Stimulated activated CD8-positive, alpha-beta memory T cell treated with anti-CD3 and anti-CD28 coated beads, Interleukin-7, amount 100 ng/mL, for 48 hours (primary cell): Measurements from ENCODE around the gene LSM6.

ENCODE experiments used
- DNase-seq, 2 donors: peaks; one replicate each; pipeline ENCODE4 v3.0.0-alpha.2; 2020; ENCODE audit warnings: low read depth in 1 of 2; ENCODE audit errors: extremely low read depth in 1 of 2

LSM6 gene

DNA sequence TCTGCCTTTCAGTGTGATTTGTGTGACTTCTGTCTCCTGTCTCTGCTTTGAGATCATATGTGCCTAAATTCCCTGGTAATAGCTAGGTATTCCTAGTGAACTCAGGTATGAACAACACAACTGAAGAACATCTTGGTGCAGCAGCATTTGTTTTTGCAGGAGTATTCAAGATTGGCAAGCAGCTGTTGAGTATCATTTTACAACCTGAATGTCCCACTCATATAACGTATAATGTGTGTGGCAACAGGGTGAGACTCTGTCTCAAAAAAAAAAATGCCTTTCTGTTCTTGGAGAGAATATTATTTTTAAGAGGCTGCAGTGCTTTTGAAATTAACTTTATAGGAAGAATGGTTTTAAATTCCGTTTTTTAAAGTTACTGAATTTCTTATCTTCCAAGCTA, 7.7 kb downstream of the LSM6 start:
- no peak for DNase-seq

DNA sequence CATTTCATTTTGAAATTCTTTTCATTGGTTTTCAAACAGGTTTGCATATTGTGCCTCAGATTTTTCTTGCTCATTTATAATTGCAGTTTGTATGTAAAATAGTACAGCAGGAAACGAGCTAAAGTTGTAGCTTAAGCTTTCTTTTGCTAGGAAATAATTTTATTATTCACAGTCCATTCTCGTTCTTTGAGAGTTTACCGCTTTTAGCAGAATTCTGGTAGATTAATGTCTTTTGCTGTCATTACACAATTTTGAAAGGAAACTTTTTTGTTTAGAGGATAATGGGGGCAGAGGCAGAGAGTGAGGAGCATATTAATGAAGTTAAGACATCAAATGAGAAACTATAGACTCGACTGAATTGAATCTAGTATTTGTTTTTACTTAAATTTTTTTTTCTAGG, 10.5 kb downstream of the LSM6 start:
- no peak for DNase-seq

DNA sequence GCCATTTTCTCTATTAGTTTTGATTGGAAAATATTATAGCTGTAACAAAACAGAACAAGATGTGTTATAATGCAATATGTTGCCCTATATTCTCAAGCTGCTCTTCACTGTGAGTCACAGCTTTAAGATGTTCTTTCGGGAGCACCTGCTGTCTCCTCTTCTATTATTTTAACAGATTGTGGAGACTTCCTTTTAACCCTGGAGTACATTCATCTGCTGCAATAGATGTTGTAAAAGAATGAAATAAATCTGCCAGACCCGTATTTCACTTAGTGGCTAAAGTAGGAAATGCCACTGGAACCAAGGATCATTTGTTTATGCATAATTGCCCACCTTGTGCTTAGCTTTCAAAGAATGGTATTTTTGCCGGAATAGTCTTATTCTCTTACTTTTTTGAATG, 11.1 kb downstream of the LSM6 start:
- no peak for DNase-seq

DNA sequence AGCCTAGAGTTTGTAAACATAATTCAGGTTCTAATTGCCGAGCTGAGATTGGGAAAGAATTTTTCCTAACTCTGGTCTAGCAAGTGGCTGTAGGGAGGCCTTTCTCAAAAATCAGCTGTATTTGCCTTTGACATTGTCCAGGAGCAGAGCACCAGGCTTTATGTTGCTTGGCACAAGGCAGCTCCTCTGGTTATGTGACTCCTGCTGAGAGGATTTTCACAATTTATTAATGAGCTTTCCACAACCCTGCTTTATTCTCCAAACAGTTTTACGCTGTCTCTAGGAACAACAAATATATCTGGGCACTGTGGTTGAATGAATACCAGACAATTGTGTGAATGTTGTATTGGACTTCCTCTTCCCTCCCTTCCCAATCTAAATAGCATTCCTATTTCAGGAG, 14.9 kb downstream of the LSM6 start:
- DNase-seq, result no peak

DNA sequence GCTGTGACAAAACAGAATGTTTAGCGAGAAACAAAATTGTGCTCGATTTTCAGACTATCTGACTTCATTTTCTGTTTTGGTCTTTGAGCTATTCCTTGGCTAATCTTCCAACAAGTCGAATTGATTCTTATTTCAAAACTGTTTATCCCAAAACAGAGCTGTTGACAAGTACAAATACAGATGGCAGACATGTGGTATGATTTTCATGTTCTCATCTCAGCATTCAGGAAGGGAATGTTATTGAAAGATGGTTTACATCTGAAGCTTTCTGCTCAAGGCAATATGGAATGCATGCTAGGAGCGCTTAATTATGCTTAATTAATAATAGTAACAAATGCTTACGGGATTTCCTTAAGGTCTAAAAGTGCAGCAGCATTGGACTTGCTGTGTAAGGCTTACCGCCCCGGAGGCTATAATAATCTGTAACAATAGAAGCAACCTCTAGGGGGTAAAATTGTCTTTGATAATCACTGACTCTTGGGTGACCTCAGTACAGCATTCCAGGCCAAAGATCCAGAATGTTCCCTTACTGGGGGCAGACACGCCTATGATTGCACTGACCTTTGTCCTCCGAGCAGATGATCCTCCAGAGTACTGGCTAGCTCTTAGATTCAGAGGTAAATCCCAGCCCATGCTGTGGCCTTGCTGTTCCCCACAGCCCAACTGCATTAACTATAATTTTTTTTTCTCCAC, 16.4 kb downstream of the LSM6 start:
- DNase-seq, result no peak

- no peak for DNase-seq
These were observed 18.1 kb downstream of the LSM6 start for GRCh38 chr4:146193628-146194027.

DNA sequence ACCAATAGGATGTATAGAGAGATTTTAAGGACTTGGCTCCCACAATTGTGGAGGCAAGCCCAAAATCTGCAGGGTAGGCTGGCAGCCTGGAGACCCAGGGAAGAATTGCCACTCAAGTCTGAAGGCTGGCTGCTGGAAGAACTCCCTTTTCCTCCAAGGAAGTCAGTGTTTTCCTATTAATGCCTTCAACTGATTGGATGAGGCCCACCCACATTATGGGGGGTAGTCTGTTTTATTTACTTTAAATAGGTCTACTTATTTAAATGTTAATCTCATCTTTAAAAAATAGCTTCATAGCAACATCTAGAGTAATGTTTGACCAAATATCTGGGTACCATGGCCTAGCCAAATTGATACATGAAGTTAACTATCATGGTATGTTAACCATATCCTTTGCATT, 18.7 kb downstream of the LSM6 start:
- no peak for DNase-seq

- DNase-seq, result no peak
These were observed 27.1 kb downstream of the LSM6 start for GRCh38 chr4:146202665-146203064.

DNA sequence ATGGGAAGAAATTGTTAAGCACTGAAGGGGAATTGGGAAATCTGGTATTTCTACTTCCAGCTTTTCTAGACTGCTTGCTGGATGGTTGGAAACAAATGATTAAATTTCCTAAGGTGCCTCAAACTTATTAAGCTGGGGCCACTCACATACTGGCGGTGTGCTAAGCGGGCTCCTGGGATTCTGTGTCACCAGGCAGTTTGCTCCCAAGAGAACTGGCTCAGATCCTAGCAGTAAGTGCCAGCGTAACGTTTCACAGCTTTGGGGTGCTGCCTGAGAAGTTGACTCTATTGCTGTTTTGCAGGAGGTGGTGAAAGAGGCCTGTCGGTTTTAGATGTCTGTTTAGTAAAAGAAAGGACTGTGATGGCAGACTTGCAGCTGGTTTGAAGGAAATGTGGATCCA, 31.9 kb downstream of the LSM6 start:
- no peak for DNase-seq

- DNase-seq, result no peak
These were observed 35.4 kb downstream of the LSM6 start for GRCh38 chr4:146210890-146211289.

GRCh38 chr4:146211440-146211839, 35.9 kb downstream of the LSM6 start:
- no peak for DNase-seq

GRCh38 chr4:146212781-146213180, 37.3 kb downstream of the LSM6 start:
- DNase-seq, result no peak

DNA sequence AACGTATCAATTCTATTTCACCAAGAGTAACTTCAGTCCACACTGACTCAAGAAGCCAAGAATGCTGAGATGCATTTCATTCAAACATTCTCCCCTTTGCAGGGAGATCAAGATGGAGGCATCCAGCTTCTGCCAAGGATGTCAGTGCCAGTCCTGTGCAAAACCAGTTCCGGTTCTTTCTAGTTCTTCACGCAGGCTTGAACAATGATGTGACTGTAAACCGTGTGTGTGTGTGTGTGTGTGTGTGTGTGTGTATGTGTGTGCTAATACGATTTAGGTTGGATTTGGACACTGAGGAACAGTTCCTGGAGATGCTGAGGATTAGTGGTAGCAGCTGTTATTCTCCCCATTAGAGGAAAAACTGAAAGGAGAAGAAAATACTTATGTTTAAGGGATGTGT, 38.7 kb downstream of the LSM6 start, which contains the start of gene REELD1:
REELD1 (plus strand) TSS at position 301 of the 400 bp plus-strand sequence. CDS start 2,415 bp downstream, outside the sequence.
- DNase-seq, result no peak

DNA sequence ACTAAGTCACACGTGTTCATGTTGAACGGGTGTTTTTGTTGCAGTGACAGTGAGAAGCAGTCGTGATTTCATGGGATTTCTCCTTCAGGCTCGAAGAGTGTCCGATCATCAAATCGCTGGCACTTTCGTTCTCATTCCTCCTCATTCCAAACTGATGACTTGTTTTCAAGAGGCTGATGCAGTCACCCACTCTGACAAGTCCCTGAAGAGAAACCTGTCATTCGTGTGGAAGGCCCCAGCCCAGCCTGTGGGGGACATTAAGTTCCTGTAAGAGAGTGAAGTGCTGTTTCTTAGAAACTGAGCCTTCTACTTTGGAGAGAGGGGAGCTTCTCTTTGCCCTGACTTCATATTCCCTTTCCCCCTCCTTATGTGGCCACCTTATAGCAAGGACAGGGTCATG, 46.8 kb downstream of the LSM6 start:
- DNase-seq, result no peak

DNA sequence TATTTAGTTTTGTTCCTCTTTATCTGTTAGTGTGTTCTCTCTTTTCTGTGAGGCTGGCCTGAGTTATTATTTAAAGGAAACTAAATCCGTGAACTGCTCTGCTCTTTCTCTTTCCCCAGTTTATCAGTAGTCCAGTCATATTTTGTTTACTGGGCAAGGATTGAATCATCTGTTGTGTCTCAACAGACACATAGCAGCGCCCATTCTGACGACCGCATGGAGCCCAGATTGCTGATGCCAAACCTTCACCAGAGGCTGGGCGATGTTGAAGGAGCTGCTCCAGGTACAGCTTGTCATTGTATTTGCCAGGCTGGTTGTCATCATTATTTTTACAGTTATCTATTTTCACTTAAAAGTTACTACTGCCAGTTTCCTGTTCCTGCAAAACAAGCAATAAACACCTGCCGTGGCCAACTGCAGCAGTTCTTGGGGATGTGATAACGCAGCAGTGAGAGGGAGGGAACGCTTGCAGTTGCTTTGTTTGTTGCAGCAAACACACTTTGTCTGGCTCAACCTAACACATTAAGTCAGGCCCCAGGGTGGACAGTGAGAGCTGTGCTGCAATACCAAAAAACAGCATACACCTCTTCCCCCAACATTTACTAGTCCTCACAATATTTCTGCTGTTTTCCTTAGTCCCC, 48.9 kb downstream of the LSM6 start:
- DNase-seq, result no peak

- no peak for DNase-seq
These were observed 53.9 kb downstream of the LSM6 start for GRCh38 chr4:146229406-146229805.

DNA sequence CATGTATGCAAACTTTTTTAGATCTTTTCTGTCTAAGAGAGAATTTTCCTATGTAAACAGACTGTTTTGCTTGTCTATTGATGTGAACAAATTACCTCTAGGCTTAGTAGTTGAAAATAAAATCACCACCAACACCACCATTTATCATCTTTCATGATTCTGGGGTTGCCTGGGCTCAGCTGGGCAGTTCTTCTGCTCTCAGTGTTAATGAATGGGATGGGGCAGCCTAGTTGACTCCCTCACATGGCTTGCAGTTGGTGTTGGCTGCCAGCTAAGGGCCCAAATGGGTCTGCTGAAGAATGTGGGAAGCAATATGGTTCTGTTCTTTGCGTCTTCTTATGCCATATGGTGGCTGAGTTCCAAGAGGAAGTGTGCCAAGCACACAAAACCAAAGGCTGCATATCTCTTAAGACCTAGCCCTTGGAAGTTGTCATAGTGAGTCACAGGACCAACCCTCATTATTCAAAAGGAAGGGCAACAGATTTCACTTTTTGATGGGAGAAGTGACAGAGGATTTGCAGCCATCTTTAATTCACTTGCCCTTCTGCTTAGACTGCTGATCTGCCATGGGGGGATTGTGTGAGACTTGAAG, 56.7 kb downstream of the LSM6 start:
- no peak for DNase-seq

DNA sequence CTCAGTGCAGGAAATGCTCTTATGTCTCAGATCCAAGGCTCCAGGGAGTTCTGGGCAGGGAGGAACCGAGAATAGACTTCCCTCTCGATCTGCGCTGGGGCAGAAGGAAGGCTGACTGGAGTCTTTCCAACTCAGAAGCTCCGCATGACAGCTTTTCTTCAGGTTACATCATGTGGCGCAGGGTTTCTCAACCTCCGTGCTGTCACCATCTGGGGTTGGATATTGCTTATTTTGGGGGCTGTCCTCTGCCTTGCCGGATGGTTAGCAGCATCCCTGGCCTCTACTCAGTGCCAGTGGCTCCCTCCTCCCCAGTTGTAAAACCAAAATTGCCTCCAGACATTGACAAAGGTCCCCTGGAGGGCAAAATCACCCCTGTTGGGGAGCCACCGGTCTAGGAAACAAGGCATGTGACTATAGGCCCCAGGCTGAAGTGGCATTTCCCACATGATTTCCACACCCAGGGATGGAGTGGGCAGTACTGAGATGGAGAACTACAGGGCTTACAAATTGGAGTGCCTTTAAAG, 60.2 kb downstream of the LSM6 start:
- no peak for DNase-seq

GRCh38 chr4:146236216-146236615, 60.7 kb downstream of the LSM6 start:
- DNase-seq, result no peak

- DNase-seq, result no peak
These were observed 61.6 kb downstream of the LSM6 start for GRCh38 chr4:146237092-146237491.

GRCh38 chr4:146238107-146238506, 62.6 kb downstream of the LSM6 start:
- no peak for DNase-seq
